GM23248 (cell line): ENCODE measurements around the gene AOX1.

ENCODE experiments used
- EZH2 ChIP-seq: fragments of 200-600 bp; sonication (generic); IDR thresholded peaks from 2 replicates; pipeline ENCODE4 v1.6.1; 2018; ENCODE audit warnings: antibody characterized with exemption, mild to moderate bottlenecking; ENCODE audit not compliant: insufficient read depth, poor library complexity, severe bottlenecking
- EZH2phosphoT487 ChIP-seq: fragments of 200-600 bp; sonication (generic); IDR thresholded peaks from 2 replicates; pipeline ENCODE4 v1.6.1; 2018; ENCODE audit warnings: antibody characterized with exemption, moderate library complexity, mild to moderate bottlenecking, low read depth; ENCODE audit not compliant: insufficient read depth

GRCh38 chr2:200618590-200619021 lies 32.8 kb downstream of the AOX1 start:
- no peak for TF ChIP-seq EZH2phosphoT487
- no peak for TF ChIP-seq EZH2
